ENCODE results near the gene FNBP1. TPM values are rescaled to one million over a fixed set of nuclear protein-coding genes. Genes with fewer than 3 reads are reported as not detected.
A peak's percentile ranks its signal among the peaks of the same experiment; 100 is the strongest.

FNBP1 gene
- total and polyA plus RNA-seq, 2 of the 8 experiments (the other 6 are each of a cell fraction or from before 2014, with no cell fraction given), result 7.2 to 40.9 TPM

DNA sequence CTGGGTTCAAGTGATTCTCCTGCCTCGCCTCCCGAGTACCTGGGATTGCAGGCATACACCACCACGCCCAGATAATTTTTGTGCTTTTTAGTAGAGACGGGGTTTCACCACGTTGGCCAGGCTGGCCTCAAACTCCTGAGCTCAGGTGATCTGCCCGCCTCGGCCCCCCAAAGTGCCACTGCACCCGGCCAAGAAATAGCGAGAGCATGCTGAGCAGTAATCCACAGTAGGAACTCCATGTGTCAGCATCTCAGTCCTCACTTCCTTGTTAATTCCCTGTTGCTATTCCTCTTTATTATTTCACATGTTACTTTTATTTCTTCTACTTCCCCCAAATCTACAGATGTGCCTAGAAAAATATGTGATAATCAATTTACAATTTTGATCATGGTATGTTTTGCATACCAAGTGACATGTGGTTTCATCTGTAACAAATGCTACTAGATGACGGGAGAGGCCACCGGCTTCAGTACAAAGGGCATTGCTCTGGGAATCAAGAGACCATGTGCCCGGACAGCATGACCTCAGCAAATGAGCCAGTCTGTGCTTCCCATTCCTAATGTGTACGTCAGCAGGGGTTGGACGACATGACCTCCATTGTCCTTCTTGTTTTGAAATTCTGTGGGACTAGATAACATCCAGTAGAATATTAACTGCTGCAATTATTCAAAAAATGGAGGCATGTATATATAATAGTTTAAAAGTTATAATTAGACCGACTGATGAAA is 61.6 kb downstream of the FNBP1 start:
- no peak overlapping the region for H3K4me3 ChIP-seq (ENCODE audit: extremely low read depth in 1 of 4, insufficient read depth in 2 of 4, low read depth in 3 of 4, low read length in 4 of 4)
- CTCF ChIA-PET (ENCODE audit: partially characterized antibody), result no interaction called here
- H4K91ac ChIP-seq (replicated peaks; ENCODE audit: insufficient read length, low read length), result no peak overlapping the region
- DNase-seq (ENCODE audit: low read depth in 1 of 2, low spot score in 2 of 2) (no peak), FAIRE-seq (no peak)
- H2BK120ac ChIP-seq (replicated peaks; ENCODE audit: low read depth, low read length), result no peak overlapping the region
- no peaks in the 10 kb centered on the region for H3K9me3 ChIP-seq (ENCODE audit: insufficient read depth in 2 of 2, low read depth in 1 of 2, low read length in 1 of 2)
- H3K56ac ChIP-seq (replicated peaks; ENCODE audit: insufficient read length, low read depth, low read length), result no peak overlapping the region
- H2BK20ac ChIP-seq (ENCODE audit: low read length), result no peak overlapping the region
- H3K27me3 ChIP-seq (replicated peaks in 1 of 4; ENCODE audit: control insufficient read depth in 3 of 4, extremely low read depth in 1 of 4, insufficient read depth in 3 of 4, low read length in 3 of 4), result no peaks in the 10 kb centered on the region
- H3K4ac ChIP-seq (replicated peaks; ENCODE audit: insufficient read length, low read depth, low read length), result no peak overlapping the region
- H3K4me2 ChIP-seq (ENCODE audit: insufficient read depth in 1 of 2, low read depth in 2 of 2, low read length in 2 of 2), result no peak overlapping the region
- H3K27ac ChIP-seq (ENCODE audit: low read depth, low read length), result no peak overlapping the region
- no peaks in the 10 kb centered on the region for H3K4me1 ChIP-seq (replicated peaks in 1 of 4; ENCODE audit: control insufficient read depth in 3 of 4, insufficient read depth in 4 of 4, low read length in 3 of 4)
- peak overlapping the region; percentile 54; the same call in 1 of the 2 replicates for H4K8ac ChIP-seq (ENCODE audit: extremely low read depth, insufficient read depth, low read length)
- H2BK12ac ChIP-seq (ENCODE audit: low read depth, low read length), result no peak overlapping the region
- no peak overlapping the region for H3K14ac ChIP-seq (ENCODE audit: insufficient read length)
- POLR2A ChIA-PET (ENCODE audit: partially characterized antibody), result no interaction called here
- H3K23me2 ChIP-seq (ENCODE audit: low read depth, low read length), result no peaks in the 10 kb centered on the region
- H3K79me1 ChIP-seq (ENCODE audit: low read depth, low read length), result no peaks in the 10 kb centered on the region
- no peak overlapping the region for H4K5ac ChIP-seq (ENCODE audit: insufficient read length, low read depth, low read length)
- H3K36me3 ChIP-seq (ENCODE audit: control insufficient read depth in 2 of 4, insufficient read depth in 4 of 4, low read length in 3 of 4), result 0 out of 8 replicates have a peak, but pooled peaks cover 0 to 2% (median 0%) of the 10 kb centered on the region in 4 experiments
- no peaks in the 10 kb centered on the region for H4K20me1 ChIP-seq (replicated peaks in 1 of 2; ENCODE audit: control insufficient read depth in 1 of 2, insufficient read depth in 2 of 2, low read length in 2 of 2)
- no peak overlapping the region for H2AK5ac ChIP-seq (ENCODE audit: low read depth, low read length)
- WGBS, 2 experiments (ENCODE audit: extremely low coverage in 1 of 2, insufficient coverage in 1 of 2, insufficient read length in 1 of 2, insufficient replicate concordance in 2 of 2, low coverage in 1 of 2, low lambda C conversion rate in 2 of 2, missing lambda C conversion rate in 1 of 2), result 88% methylated on average over 15 of the region's 15 CpGs; no CpG with 5 or more reads in 1 of the 2 experiments
- no peak overlapping the region for H3K18ac ChIP-seq (ENCODE audit: extremely low read depth, low read length)
- no peak overlapping the region for H2BK5ac ChIP-seq (ENCODE audit: low read depth, low read length)
- H2BK15ac ChIP-seq (ENCODE audit: low read length), result no peak overlapping the region
- 0 out of 4 replicates have a peak, but pooled peaks cover 0 to 4% of the 10 kb centered on the region in 2 experiments for H3K79me2 ChIP-seq (ENCODE audit: control insufficient read depth in 1 of 2, insufficient read depth in 2 of 2, low read length in 2 of 2)
- no peak overlapping the region for H3K23ac ChIP-seq (ENCODE audit: insufficient read length)
- no peak overlapping the region for H2AFZ ChIP-seq (ENCODE audit: low read length)
- H3K9ac ChIP-seq (replicated peaks in 1 of 4; ENCODE audit: extremely low read depth in 1 of 4, low read depth in 3 of 4, low read length in 3 of 4), result no peak overlapping the region
- no peak for TF ChIP-seq KDM4A (IDR thresholded peaks at IDR 0.05; ENCODE audit: low read depth, low read length, severe bottlenecking)
- TF ChIP-seq CBX8 (IDR thresholded peaks at IDR 0.05; ENCODE audit: borderline replicate concordance, low read depth, low read length), result no peak
- no peak for TF ChIP-seq RNF2 (IDR thresholded peaks at IDR 0.05; ENCODE audit: borderline replicate concordance, low read depth, low read length, missing control alignments, poor library complexity, severe bottlenecking)
- TF ChIP-seq SIX5 (IDR thresholded peaks at IDR 0.05; ENCODE audit: low read depth, low read length), result no peak
- TF ChIP-seq FOSL1 (IDR thresholded peaks at IDR 0.05; ENCODE audit: insufficient read depth, low read depth, low read length), result no peak
- TF ChIP-seq SP1 (IDR thresholded peaks at IDR 0.05; ENCODE audit: low read depth, low read length), result no peak
- no peak for TF ChIP-seq BCL11A (IDR thresholded peaks at IDR 0.05; ENCODE audit: low read depth in 2 of 2, low read length in 2 of 2)
- no peak for TF ChIP-seq RFX5 (IDR thresholded peaks at IDR 0.05; ENCODE audit: borderline replicate concordance, low read depth, low read length)
- TF ChIP-seq JUN (IDR thresholded peaks at IDR 0.05; ENCODE audit: low read depth, low read length), result no peak
- TF ChIP-seq BRCA1 (IDR thresholded peaks at IDR 0.05; ENCODE audit: low read depth, low read length), result no peak
- no peak for TF ChIP-seq RXRA (IDR thresholded peaks at IDR 0.05; ENCODE audit: insufficient read depth, low read depth, low read length)
- no peak for TF ChIP-seq CHD1 (IDR thresholded peaks at IDR 0.05; ENCODE audit: low read depth, low read length)
- TF ChIP-seq CREB1 (IDR thresholded peaks at IDR 0.05), result no peak
